ENCODE data around the gene SLC27A2.

DNA sequence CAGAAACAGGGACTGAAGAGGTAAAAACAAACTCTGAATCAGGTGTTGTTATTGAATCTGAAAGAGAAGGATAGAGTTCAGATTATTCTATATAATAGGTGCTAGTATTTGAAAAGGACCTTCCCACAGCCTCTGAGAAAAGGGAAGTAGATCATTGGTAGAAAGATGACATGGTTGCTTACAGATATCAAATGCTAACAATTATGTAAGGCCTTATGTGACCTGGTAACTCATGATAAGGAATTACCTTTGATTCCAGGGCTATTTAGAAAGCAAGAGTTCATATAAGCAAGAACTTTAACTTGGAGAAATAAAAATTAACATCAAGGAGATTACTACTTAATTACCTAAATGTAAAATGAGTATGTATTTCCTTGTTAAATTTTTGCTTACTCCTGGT, 7.6 kb downstream of the SLC27A2 start:
- TF ChIP-seq, protein P1, sequence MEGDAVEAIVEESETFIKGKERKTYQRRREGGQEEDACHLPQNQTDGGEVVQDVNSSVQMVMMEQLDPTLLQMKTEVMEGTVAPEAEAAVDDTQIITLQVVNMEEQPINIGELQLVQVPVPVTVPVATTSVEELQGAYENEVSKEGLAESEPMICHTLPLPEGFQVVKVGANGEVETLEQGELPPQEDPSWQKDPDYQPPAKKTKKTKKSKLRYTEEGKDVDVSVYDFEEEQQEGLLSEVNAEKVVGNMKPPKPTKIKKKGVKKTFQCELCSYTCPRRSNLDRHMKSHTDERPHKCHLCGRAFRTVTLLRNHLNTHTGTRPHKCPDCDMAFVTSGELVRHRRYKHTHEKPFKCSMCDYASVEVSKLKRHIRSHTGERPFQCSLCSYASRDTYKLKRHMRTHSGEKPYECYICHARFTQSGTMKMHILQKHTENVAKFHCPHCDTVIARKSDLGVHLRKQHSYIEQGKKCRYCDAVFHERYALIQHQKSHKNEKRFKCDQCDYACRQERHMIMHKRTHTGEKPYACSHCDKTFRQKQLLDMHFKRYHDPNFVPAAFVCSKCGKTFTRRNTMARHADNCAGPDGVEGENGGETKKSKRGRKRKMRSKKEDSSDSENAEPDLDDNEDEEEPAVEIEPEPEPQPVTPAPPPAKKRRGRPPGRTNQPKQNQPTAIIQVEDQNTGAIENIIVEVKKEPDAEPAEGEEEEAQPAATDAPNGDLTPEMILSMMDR (IDR thresholded peaks at IDR 0.05), result no peak
- TF ChIP-seq EZH2 (IDR thresholded peaks at IDR 0.05) (no peak), EZH2phosphoT487 (IDR thresholded peaks at IDR 0.05) (no peak)

Measured in neural progenitor cell (in vitro differentiated cells).